ENCODE measurements around the gene F5. TPM values are rescaled to one million over a fixed set of nuclear protein-coding genes. Genes with fewer than 3 reads are reported as not detected.

The F5 gene
- total and polyA plus RNA-seq, 2 of the 13 experiments (the other 11 are each of a cell fraction or from before 2014, with no cell fraction given) = 38.3 to 64.0 TPM

GRCh38 chr1:169485431-169486280 is 100.6 kb downstream of the F5 start, which contains the start of gene SLC19A2 (continued):
- TF ChIP-seq GTF3A (CRISPR knock-in tag; conservative IDR thresholded peaks at IDR 0.05) (peak; percentile 30; the same call in 1 of the 2 replicates), RXRB (CRISPR knock-in tag; IDR thresholded peaks at IDR 0.05; ENCODE audit: borderline replicate concordance) (peak; percentile 68; the same call in 1 of the 2 replicates), ZNF577 (CRISPR knock-in tag; IDR thresholded peaks at IDR 0.05; ENCODE audit: borderline replicate concordance, low read depth) (no peak), DMAP1 (CRISPR knock-in tag; IDR thresholded peaks at IDR 0.05) (peak; percentile 82), TSC22D2 (CRISPR knock-in tag; IDR thresholded peaks at IDR 0.05; ENCODE audit: borderline replicate concordance) (no peak; the same call in 1 of the 2 replicates), SIN3B (IDR thresholded peaks at IDR 0.05; ENCODE audit: low read length) (peak; percentile 35; the same call in 1 of the 2 replicates), HINFP (CRISPR knock-in tag; IDR thresholded peaks at IDR 0.05; ENCODE audit: low read depth) (no peak), PHF8 (CRISPR knock-in tag; IDR thresholded peaks at IDR 0.05) (peak; percentile 73), KDM3A (CRISPR knock-in tag; IDR thresholded peaks at IDR 0.05; ENCODE audit: low read depth) (peak; percentile 61; the same call in 1 of the 2 replicates), ARID2 (CRISPR knock-in tag; IDR thresholded peaks at IDR 0.05; ENCODE audit: borderline replicate concordance) (peak; percentile 59; the same call in 1 of the 2 replicates), FOSL2 (CRISPR knock-in tag; IDR thresholded peaks at IDR 0.05) (peak; percentile 55), MEIS1 (CRISPR knock-in tag; IDR thresholded peaks at IDR 0.05; ENCODE audit: borderline replicate concordance) (no peak; the same call in 1 of the 2 replicates), REXO4 (CRISPR knock-in tag; IDR thresholded peaks at IDR 0.05; ENCODE audit: borderline replicate concordance) (no peak), POGK (CRISPR knock-in tag; conservative IDR thresholded peaks at IDR 0.05) (0 out of 2 replicates have a peak, but pooled peaks have one; percentile 61), ZIK1 (CRISPR knock-in tag; IDR thresholded peaks at IDR 0.05; ENCODE audit: borderline replicate concordance, low read depth) (no peak), RBM39 (IDR thresholded peaks at IDR 0.05; ENCODE audit: low read depth, low read length, poor library complexity, severe bottlenecking) (peak; percentile 62), MATR3 (CRISPR knock-in tag; IDR thresholded peaks at IDR 0.05) (no peak), TMF1 (CRISPR knock-in tag; IDR thresholded peaks at IDR 0.05; ENCODE audit: low read depth) (no peak; the same call in 1 of the 2 replicates), BHLHE40 (IDR thresholded peaks at IDR 0.05; ENCODE audit: low read length) (peak; percentile 60), ZBTB38 (CRISPR knock-in tag; IDR thresholded peaks at IDR 0.05) (peak; percentile 14; the same call in 1 of the 2 replicates), FOXP1 (IDR thresholded peaks at IDR 0.05) (no peak), FOXP1 (CRISPR knock-in tag; IDR thresholded peaks at IDR 0.05) (0 out of 2 replicates have a peak, but pooled peaks have one; percentile 7), ZNF180 (CRISPR knock-in tag; IDR thresholded peaks at IDR 0.05; ENCODE audit: borderline replicate concordance, low read depth) (0 out of 2 replicates have a peak, but pooled peaks have one; percentile 54), EED (CRISPR knock-in tag; IDR thresholded peaks at IDR 0.05) (0 out of 2 replicates have a peak, but pooled peaks have one; percentile 4)

Data from HepG2 (cell line).